NB4 (cell line): ENCODE measurements around the gene MAST4.

Source experiments
- MAX ChIP-seq: IDR thresholded peaks from 2 replicates; pipeline ENCODE4 v1.6.1; 2011; ENCODE audit warnings: low read depth, low read length
- POLR2A ChIP-seq: IDR thresholded peaks from 2 replicates; pipeline ENCODE4 v1.6.1; 2011; ENCODE audit warnings: mild to moderate bottlenecking; ENCODE audit not compliant: insufficient read length; ENCODE audit errors: extremely low read depth

- no peak for TF ChIP-seq POLR2A
- TF ChIP-seq MAX = no peak
Observed at GRCh38 chr5:66813306-66813705, 217.1 kb downstream of the MAST4 start.
